Breast epithelium (tissue), 4 donors: ENCODE measurements around the gene TRMT44. TPM values are rescaled to one million over a fixed set of nuclear protein-coding genes. Genes with fewer than 3 reads are reported as not detected.

Experiments used
- DNase-seq, 2 donors: peaks; one replicate each; pipeline ENCODE4 v3.0.0-alpha.2; 2019; ENCODE audit warnings: low spot score in 2 of 2
- H3K27ac ChIP-seq, 2 donors: fragments of 200-600 bp; sonication (generic) in 1 of 2; one replicate each; pipeline ENCODE4 v1.5.1; 2016 to 2019; ENCODE audit warnings: mild to moderate bottlenecking in 1 of 2
- H3K27me3 ChIP-seq, 2 donors: fragments of 200-600 bp; sonication (generic) in 1 of 2; one replicate each; pipeline versions ENCODE4 v1.5.1 to v1.6.0; 2017 to 2019; ENCODE audit warnings: control low read depth in 1 of 2, mild to moderate bottlenecking in 1 of 2
- H3K36me3 ChIP-seq: fragments of 200-600 bp; one replicate; pipeline ENCODE4 v1.5.1; 2019
- H3K4me1 ChIP-seq, 2 donors: fragments of 200-600 bp; sonication (generic); one replicate each; pipeline ENCODE4 v1.5.1; 2016 to 2019; ENCODE audit warnings: control low read depth in 1 of 2
- H3K4me3 ChIP-seq, 3 donors: fragments of 200-600 bp; sonication (generic); 1 replicate in 2 of 3; 2 replicates in 1 of 3; pipeline ENCODE4 v1.5.1; 2016 to 2019; ENCODE audit warnings: mild to moderate bottlenecking in 3 of 3, moderate library complexity in 2 of 3
- H3K9me3 ChIP-seq, 2 donors: fragments of 200-600 bp; sonication (generic) in 1 of 2; one replicate each; pipeline ENCODE4 v1.5.1; 2016 to 2019; ENCODE audit warnings: control low read depth in 1 of 2
- CTCF ChIP-seq, 3 donors: fragments of 450-650 bp; IDR thresholded peaks; one replicate each; pipeline ENCODE4 v1.5.1; 2016 to 2017; ENCODE audit warnings: antibody characterized with exemption in 3 of 3, mild to moderate bottlenecking in 3 of 3, moderate library complexity in 3 of 3
- POLR2A ChIP-seq: fragments of 450-650 bp; IDR thresholded peaks from one replicate; pipeline ENCODE4 v1.6.1; 2016; ENCODE audit warnings: antibody characterized with exemption, mild to moderate bottlenecking, moderate library complexity
- POLR2AphosphoS5 ChIP-seq, 3 donors: sonication (generic); formaldehyde crosslinking; IDR thresholded peaks; one replicate each; pipeline ENCODE4 v1.6.1; 2017; ENCODE audit warnings: antibody characterized with exemption in 3 of 3
- intact Hi-C: fragments of 100-400 bp; cut with DNase I; formaldehyde crosslinking; loops from one replicate; pipeline ENCODE4 v1.15.1; 2023; ENCODE audit warnings: low total_unique reads
- total RNA-seq, 3 donors: library from RNA; depleted of rRNA; stranded (reverse); fragments of >200 nt; gene quantifications; one replicate each; pipeline ENCODE4 v1.1.0, GENCODE V29; 2016

Gene TRMT44
- total RNA-seq, 3 donors from 2014 or later, result 24.6 to 47.7 (median 28.2) TPM

GRCh38 chr4:8394061-8394519 lies 46.5 kb upstream of the TRMT44 start:
- Histone ChIP-seq H3K9me3 (no peaks in the 10 kb centered on the region), H3K27me3 (no peaks in the 10 kb centered on the region), H3K4me3 (no peak overlapping the region), H3K27ac (peak overlapping the region; percentile 49 to 62), H3K36me3 (peaks cover 3% of the 10 kb centered on the region), H3K4me1 (no peaks in the 10 kb centered on the region)
- peak in 1 of 2 donors; percentile 46 for DNase-seq
- intact Hi-C loops, result loop anchor here (1.0 kb wide), 1 partner anchor 48 kb away; no protein-coding TSS in a partner anchor
- TF ChIP-seq POLR2A, result no peak
- no peak for TF ChIP-seq CTCF (IDR thresholded peaks at IDR 0.05)
- no peak for TF ChIP-seq POLR2AphosphoS5 (IDR thresholded peaks at IDR 0.05)

- no peak overlapping the region for H3K4me3 ChIP-seq
- H3K9me3 ChIP-seq, result no peaks in the 10 kb centered on the region
- H3K27ac ChIP-seq, result peak overlapping the region; percentile 49 to 62
- H3K36me3 ChIP-seq, result no peaks in the 10 kb centered on the region
- TF ChIP-seq POLR2AphosphoS5 (IDR thresholded peaks at IDR 0.05) (no peak), CTCF (IDR thresholded peaks at IDR 0.05) (no peak), POLR2A (no peak)
- no peaks in the 10 kb centered on the region for H3K4me1 ChIP-seq
- no peaks in the 10 kb centered on the region for H3K27me3 ChIP-seq
- intact Hi-C loops, result loop anchor here (1.0 kb wide), 1 partner anchor 49 kb away; no protein-coding TSS in a partner anchor
- no peak for DNase-seq
Observed at GRCh38 chr4:8394806-8395205, 45.8 kb upstream of the TRMT44 start.

- no peaks in the 10 kb centered on the region for H3K9me3 ChIP-seq
- H3K36me3 ChIP-seq, result no peaks in the 10 kb centered on the region
- intact Hi-C loops, result no loop called here
- TF ChIP-seq POLR2A, result no peak
- no peak for DNase-seq
- no peak overlapping the region for H3K4me3 ChIP-seq
- H3K4me1 ChIP-seq, result no peaks in the 10 kb centered on the region
- no peaks in the 10 kb centered on the region for H3K27me3 ChIP-seq
- peak overlapping the region in 1 of 2 donors; percentile 49 for H3K27ac ChIP-seq
Observed at GRCh38 chr4:8395504-8396296, 44.9 kb upstream of the TRMT44 start.

- no peaks in the 10 kb centered on the region for H3K36me3 ChIP-seq
- peaks cover 0 to 9% of the 10 kb centered on the region in 2 donors for H3K4me1 ChIP-seq
- no peaks in the 10 kb centered on the region for H3K9me3 ChIP-seq
- H3K27me3 ChIP-seq, result no peaks in the 10 kb centered on the region
- H3K27ac ChIP-seq, result no peak overlapping the region
- TF ChIP-seq CTCF (IDR thresholded peaks at IDR 0.05), result no peak
- TF ChIP-seq POLR2A, result no peak
- TF ChIP-seq POLR2AphosphoS5 (IDR thresholded peaks at IDR 0.05), result no peak
- no peak for DNase-seq
- no peak overlapping the region for H3K4me3 ChIP-seq
- intact Hi-C loops, result no loop called here
Observed at GRCh38 chr4:8396762-8397406, 43.7 kb upstream of the TRMT44 start.

GRCh38 chr4:8398347-8398746 lies 42.2 kb upstream of the TRMT44 start:
- Histone ChIP-seq H3K4me3 (no peak overlapping the region), H3K9me3 (no peaks in the 10 kb centered on the region), H3K27ac (no peak overlapping the region), H3K36me3 (no peaks in the 10 kb centered on the region), H3K27me3 (no peaks in the 10 kb centered on the region), H3K4me1 (peaks cover 0 to 10% of the 10 kb centered on the region in 2 donors)
- TF ChIP-seq CTCF (IDR thresholded peaks at IDR 0.05) (no peak), POLR2A (no peak), POLR2AphosphoS5 (IDR thresholded peaks at IDR 0.05) (no peak)
- intact Hi-C loops, result no loop called here
- DNase-seq, result no peak
